GM10847 (cell line): ENCODE data around the gene NDUFA8.

Experiments
- POLR2A ChIP-seq: IDR thresholded peaks from 2 replicates; pipeline ENCODE4 v1.6.1; 2011; ENCODE audit not compliant: insufficient read length; ENCODE audit errors: extremely low read depth

Gene NDUFA8

GRCh38 chr9:122121391-122121790 lies 38.2 kb downstream of the NDUFA8 start:
- no peak for TF ChIP-seq POLR2A

GRCh38 chr9:122120316-122121071 lies 39.1 kb downstream of the NDUFA8 start:
- TF ChIP-seq POLR2A = no peak

GRCh38 chr9:122119721-122120120 lies 39.9 kb downstream of the NDUFA8 start:
- no peak for TF ChIP-seq POLR2A

GRCh38 chr9:122119166-122119521 lies 40.4 kb downstream of the NDUFA8 start:
- no peak for TF ChIP-seq POLR2A

- no peak for TF ChIP-seq POLR2A
These were observed 41.0 kb downstream of the NDUFA8 start for GRCh38 chr9:122118343-122119165.

GRCh38 chr9:122116448-122117173 lies 43.0 kb downstream of the NDUFA8 start:
- no peak for TF ChIP-seq POLR2A

- TF ChIP-seq POLR2A = no peak
These were observed 43.5 kb downstream of the NDUFA8 start for GRCh38 chr9:122116040-122116439.

GRCh38 chr9:122115176-122116035 lies 44.2 kb downstream of the NDUFA8 start:
- no peak for TF ChIP-seq POLR2A

- TF ChIP-seq POLR2A = no peak
These were observed 46.0 kb downstream of the NDUFA8 start for GRCh38 chr9:122113574-122113973.

GRCh38 chr9:122112238-122112637 lies 47.3 kb downstream of the NDUFA8 start:
- no peak for TF ChIP-seq POLR2A

GRCh38 chr9:122111413-122112085 lies 48.0 kb downstream of the NDUFA8 start:
- no peak for TF ChIP-seq POLR2A

GRCh38 chr9:122110100-122110833 lies 49.3 kb downstream of the NDUFA8 start:
- TF ChIP-seq POLR2A = no peak

- TF ChIP-seq POLR2A = no peak
These were observed 50.4 kb downstream of the NDUFA8 start for GRCh38 chr9:122109035-122109813.
